HG02588 (cell line): ENCODE results near the gene HMGN2.
"Not testable (repeated sequence)": the region's sequence is repeated elsewhere in the genome, so short reads cannot be mapped to it uniquely, and the experiment has no call there.

ENCODE experiments used
- ATAC-seq: cut with Tn5 transposase; IDR thresholded peaks from one replicate; pipeline ENCODE4 v1.9.1; 2021; ENCODE audit warnings: mild to moderate bottlenecking, moderate library complexity; ENCODE audit not compliant: unreplicated experiment

The HMGN2 gene

DNA sequence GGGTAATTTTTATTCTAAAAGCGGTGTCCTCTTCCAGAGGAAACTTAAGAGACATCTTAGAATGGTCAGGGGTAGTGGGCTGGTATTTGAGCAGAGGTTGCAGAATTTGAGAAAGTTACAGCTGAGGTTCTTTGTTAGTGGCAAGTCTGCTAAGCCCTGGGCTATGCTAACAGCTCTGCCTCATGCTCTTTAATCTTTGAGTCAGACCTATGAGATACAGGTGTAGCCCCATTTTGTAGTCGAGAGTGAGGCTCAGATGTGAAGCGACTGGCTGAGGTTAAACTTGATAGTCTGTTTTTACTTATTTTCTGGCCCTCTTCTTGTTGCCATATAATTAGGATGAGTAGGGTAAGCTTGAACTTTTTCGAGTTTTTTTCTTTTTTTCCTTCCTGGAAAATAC is 4.7 kb downstream of the HMGN2 start:
- ATAC-seq: no peak

DNA sequence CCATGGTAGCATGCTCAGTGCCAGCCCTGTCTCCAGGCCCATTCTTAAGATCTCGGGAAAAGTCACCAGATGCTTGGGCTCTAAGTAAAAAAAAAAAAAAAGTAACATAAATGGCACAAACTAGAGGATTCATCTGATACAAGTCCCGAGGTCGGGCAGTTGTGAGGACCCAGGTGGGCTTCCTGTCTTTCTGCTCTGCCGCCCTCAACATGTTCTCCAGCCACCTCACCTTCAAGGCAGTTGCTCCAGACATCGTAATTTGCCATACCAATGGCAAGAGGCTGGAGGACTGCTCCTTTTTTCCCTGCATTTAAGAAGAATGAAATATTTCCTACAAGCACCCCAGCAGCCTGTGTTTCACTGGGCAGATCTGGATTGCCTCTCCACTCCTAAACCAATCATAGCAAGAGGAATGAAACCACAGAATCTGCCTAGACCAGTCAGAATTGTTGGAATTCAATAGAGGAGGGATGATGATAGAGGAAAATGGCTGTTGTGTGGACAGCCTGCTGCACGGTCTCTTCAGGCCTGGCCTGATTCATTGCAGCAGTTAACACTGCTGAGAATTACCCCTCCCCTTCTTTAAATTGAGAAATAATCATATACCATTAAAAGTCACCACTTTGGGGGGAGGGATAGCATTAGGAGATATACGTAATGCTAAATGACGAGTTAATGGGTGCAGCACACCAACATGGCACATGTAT is 5.4 kb downstream of the HMGN2 start:
- no peak for ATAC-seq

DNA sequence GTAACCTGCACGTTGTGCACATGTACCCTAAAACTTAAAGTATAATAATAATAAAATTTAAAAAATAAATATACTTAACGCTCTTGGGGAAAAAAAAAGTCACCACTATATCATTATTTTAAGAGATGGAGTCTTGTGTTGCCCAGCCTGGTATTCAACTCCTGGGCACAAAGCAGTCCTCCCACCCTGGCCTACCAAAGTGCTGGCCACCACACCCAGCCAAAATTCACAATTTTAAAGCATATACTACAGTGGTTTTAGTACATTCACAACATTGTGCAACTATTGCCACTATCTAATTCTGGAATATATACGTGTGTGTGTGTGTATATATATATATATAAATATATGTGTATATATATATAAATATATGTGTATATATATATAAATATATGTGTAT is 5.9 kb downstream of the HMGN2 start:
- no peak for ATAC-seq

DNA sequence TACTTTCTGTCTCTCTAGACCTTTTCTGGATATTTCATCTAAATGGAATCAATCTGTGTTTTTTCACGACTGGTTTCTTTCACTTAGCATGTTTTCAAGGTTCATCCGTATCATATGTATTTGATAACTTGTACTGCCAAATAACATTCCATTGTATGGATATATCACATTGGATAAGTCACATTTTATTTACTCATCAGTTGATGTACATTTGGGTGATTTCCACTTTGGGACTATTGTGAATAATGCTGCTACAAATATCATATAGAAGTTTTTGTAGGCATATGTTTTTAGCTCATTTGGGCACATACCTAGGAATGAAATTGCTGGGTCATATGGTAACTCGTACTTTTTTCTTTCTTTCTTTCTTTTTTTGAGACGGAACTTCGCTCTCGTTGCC is 6.7 kb downstream of the HMGN2 start:
- ATAC-seq: no peak

DNA sequence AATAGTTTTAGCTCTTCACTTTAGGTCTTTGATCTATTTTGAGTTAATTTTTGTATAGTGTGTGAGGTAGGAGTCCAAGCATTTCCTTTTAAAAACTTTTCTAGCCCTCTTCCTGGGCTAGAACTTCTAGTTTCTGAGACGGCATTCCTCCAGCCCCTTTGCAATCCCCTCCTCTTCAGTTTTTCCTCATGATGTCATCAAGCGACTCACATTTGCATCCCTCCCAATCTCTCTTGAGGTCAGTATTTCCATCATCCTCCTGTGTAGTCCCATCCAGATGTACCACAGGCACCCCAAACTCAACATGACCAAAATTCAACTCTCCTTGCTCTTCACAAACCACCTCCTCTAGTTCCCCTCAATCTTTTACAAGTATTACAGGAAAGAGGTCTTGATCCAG is 10.7 kb downstream of the HMGN2 start:
- ATAC-seq: no peak

DNA sequence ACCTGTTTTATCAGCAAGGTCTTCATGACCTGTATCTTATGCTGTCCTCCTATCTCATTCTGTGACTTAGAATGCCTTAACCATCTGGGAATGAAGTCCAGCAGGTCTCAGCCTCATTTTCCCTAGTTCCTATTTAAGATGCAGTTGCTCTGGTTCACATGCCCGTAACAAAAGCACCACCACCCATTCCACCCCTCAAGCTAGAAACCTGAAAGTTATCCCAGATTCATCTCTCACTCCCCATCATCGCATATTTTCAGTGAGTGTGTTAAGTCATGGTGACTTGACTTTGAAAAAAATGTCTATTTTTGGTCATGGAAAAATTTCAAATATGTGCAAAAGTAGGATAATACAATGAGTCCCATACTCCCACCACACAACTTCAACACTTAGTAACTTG is 11.7 kb downstream of the HMGN2 start:
- no peak for ATAC-seq

DNA sequence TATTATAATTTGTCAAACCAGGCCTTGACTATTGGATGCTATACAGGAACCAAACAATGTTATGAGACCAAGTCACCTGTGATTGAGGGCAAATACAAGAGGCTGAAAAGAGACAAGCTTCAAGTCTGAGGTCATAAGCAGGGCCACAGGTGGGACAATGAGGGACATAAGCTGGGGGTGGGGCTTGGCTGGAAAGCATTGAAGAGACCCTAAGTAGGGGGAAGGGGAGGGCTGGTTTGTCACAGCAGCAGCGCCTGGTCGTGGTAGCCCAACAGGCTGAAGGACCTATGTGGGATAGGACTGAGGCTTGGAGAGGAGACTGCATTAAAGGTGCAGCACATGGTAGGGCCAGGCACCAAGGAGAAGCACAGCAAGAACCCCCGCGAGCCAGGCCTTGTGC is 17.9 kb downstream of the HMGN2 start:
- ATAC-seq: no peak

DNA sequence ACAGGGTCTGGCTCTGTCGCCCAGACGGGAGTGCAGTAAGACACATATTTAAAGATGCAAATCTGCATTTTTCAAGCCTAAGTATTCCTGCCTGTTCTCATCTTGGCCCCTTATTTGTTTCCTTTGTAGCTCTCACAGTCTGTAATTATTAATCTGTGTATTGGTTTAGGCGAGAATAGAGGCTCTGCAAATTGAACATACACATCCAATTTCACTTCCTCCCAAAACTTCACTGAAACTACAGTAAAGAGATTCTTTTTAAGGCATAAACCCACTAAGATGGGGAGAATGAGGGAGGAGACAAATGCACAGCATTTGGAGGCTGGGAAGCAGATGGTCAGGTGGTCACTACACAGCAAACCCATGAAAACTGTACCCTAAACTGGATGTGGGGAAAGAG is 21.0 kb downstream of the HMGN2 start:
- no peak for ATAC-seq

DNA sequence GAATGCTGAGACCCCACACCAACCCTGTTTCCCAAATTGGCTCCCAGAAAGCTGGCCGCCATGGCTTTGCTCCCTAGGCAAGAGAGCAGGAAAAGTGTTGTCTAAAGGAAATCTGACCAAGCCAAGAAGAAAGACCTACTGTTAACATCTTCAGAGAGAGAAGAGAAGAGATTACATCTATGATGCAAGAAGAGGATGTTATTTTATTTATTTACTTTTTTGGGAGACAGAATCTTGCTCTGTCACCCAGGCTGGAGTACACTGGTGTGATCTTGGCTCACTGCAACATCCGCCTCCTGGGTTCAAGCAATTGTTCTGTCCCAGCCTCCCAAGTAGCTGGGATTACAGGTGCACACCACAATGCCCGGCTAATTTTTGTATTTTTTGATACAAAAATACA is 21.7 kb downstream of the HMGN2 start:
- ATAC-seq: no peak

DNA sequence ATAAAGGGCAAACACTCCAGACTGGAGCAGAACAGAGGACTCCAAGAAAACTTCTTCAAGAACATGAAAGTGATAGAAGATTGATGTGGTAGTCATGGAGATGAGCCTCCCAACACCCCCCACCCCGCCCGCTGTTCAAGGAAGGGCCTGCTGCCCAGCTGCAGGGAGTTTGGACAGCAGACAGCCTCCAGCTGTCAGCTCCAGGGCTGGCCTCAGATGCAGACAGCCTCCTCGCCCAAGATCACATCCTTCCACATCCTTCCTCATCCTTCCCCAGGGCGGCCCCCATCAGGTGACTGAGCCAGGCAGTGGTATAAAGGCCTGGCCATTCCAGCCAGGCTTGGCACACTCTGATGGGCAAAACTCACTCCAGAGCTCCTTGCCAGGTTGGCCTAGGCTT is 24.6 kb downstream of the HMGN2 start:
- ATAC-seq: no peak

DNA sequence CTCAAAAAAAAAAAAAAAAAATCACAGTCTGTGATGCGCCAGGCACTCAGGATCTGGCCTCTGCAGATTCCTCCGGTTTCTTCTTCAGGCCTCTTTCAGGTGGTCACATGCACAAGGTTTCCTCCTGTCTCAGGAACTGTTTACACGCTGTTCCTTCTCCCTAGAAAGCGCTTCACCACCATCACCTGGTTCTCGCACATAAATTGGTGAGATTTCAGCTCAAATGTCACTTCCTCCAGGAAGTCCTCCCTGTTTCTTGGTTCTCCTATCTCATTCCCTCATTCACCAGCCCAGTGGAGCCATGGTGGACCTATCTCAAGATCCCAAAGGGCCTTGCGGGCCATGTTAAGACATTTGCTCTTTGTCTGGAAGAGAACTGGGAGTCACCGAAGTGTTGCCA is 26.7 kb downstream of the HMGN2 start:
- ATAC-seq: no peak

DNA sequence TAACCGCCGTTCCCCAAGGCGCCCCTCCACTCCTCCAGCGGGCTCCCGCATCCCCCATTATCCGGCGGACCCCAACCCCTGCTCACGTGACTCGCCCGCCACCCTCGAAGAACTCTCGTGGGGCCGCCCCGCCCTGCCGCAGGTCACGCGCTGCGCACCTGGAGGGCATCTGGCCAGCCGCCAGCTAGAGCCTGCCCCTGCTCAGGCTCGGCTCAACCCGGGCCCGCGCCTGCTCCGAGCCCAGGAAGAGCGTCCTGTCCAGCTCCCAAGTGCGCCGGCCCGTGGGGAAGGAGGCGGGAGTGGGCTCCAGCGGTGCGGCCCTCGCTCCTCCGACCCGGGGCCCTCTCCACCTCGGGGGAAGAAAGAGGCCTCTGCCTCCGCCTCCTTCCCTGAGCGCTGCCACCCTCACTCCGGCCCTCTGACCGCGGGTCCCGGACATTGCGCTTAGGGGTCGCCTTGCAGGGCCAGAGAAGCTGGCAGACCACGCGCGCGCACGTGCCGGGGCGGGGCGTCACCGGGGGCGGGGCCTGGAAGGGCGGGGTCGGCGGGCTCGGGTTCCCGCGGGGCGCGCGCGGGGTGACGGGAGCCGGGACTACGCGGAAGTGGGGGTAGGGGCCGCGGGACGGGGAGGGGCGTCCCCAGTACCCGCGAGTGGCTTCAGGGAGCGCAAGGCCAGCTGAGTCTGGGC is 28.4 kb downstream of the HMGN2 start:
- ATAC-seq: peak; percentile 56

DNA sequence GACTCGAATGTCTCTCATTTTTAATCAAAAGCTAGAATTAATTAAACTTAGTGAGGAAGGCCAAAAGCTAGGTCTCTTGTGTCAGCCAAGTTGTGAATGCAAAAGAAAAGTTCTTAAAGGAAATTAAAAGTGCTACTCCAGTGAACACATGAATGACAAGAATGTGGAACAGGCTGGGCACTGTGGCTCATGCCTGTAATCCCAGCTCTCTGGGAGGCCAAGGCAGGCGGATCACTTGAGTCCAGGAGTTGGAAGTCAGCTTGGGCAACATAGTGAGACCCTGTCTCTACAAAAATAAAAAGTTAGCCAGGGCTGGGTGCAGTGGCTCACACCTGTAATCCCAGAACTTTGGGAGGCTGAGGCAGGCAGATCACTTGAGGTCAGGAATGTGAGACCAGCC is 38.5 kb downstream of the HMGN2 start:
- not testable (repeated sequence) for ATAC-seq

DNA sequence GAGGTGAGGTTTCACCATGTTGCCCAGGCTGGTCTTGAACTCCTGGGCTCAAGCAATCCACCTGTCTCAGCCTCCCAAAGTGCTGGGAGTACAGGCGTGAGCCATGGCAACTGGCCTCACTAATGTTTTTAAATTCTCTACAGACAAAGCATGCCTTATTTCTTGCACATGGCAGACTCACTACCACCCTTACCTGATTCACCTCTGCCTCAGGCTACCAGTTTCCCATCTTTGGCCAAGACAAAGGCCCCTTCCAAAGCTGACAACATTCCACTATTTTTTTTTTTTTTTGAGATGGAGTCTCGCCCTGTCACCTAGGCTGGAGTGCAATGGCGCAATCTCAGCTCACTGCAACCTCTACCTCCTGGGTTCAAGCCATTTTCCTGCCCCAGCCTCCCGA is 43.6 kb downstream of the HMGN2 start:
- not testable (repeated sequence) for ATAC-seq

DNA sequence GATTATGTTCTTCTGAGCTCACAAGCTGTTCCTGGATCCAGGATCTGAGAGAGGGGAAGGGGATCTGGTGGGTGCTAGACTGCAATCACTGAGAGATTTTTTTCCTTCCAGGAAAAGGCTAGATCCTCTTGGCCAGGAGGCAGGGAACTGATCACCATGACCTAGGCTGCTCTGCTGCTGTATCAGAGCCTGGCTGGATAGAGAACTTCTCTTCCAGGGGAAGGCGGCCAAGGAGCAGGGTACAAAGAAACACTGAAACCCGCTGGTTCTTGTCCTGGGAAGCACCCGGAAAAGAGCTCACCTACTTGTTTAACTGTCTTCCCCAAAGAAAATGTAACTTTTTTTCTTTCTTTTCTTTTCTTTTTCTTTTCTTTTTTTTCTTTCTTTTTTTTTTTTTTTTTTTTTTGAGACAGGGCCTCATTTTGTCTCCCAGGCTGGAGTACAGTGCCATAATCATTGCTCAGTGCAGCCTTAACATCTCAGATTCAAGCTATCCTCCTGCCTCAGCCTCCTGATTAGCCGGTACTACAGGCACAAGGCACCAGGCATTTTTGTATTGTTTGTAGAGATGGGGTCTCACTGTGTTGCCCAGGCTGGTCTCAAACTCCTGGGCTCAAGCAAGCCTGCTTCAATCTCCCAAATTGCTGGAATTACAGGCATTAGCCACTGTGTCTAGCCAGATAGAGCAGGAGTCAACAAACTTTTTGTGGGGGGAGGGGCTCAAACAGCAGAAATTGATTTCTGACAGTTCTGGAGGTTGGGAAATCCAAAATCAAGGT is 44.9 kb downstream of the HMGN2 start:
- no peak for ATAC-seq

DNA sequence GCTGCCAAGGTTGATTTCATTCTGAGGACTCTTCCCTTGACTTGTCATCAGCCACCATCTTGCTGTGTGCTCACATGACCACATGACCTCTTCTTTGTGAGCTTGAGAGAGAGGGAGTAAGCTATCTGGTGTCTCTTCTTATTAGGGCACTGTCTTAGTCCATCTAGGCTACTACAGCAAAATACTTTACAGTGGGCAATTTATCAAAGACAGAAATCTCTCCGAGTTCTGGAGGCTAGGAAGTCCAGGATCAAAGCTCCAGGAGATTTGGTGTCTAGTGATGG is 45.5 kb downstream of the HMGN2 start:
- no peak for ATAC-seq

DNA sequence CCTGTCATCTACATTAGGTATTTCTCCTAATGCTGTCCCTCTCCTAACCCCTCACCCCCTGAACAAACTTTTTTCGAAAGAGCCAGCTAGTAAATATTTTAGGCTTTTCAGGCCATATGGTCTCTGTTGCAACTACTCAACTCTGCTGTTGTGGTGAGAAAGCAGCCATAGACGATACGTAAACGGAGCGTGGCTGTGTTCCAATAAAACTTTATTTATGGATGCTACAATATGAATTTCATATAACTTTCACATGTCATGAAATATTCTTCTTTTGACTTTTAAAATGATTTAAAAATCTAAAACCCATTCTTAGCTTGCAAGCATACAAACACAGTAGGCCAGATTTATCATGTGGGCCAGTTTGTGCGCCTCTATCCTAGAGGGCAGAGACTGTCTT is 46.1 kb downstream of the HMGN2 start:
- ATAC-seq: no peak

DNA sequence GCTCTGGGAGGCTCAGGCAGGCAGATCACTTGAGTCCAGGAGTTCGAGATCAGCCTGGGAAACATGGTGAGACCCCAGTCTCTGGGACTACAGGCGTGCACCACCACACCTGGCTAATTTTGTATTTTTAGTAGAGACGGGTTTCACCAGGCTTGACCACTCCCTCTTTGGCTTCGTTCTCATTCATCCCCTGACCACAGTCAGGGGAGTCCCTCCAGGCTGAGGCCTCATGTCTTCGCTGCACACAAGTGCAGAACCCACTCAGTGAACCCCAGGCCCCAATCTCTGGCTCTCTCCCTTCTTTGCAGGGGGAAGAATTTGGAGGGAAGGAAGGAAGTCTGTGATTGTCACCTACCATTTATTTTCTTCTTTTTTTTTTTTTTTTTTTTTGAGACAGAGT is 48.1 kb downstream of the HMGN2 start:
- ATAC-seq: no peak

DNA sequence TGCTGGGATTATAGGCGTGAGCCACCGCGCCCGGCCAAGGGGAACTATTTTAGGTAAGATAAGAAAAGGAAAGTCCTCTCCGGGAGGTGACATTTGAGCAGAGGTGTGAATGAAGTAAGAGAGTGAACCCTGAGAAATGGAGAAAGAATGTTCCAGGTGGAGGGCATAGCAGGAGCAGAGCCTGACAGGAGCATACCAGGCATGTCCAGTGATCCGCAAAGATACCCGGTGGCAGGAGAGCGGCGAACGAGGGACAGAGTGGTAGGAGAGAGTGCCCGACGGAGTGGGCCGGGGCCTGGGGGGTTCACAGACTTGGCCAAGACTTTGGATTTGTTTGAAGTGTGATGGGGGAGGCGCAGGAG is 49.4 kb downstream of the HMGN2 start:
- ATAC-seq: no peak

DNA sequence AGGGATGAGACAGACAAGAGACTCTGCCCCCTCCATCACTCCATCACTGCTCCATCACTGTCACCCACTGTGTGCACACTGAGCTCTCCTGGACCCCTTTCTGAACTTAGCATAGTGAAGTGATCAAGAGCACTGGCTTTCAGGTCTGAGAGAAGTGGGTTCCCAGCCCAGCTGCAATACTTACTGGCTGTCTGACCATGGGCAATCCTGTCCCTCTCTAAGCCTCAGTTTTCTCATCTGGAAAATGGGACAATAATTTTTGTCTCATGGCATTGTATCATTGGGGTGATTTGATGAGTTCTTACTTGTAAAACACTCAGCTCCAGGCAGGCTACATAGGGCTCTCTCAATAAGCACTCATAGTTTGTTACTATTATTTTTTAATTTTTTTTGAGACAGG is 49.8 kb downstream of the HMGN2 start:
- ATAC-seq: no peak

DNA sequence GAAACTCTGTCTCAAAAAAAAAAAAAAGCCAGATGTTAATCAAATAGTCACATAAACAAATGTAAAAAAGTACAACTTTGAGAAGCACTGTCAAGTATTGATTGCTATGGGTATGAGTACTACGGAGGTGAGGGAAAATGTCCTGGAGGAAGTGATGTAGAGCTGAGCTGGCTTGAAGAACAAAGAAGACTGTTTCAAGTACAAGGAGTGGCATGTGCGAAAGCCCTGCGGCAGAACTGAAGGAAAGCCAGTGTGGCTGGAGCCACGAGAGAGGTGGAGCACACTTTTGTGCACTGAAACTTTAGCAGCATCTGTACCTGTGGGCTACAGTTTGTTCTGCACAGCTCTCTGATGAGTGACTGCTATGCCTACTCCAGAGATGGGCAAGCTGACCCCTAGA is 51.9 kb downstream of the HMGN2 start:
- ATAC-seq: no peak
